Transverse colon (tissue), 3 donors: ENCODE data around the gene LRP1-AS.

Experiments used
- CTCF ChIP-seq, 5 experiments: fragments of 200-600 bp in 3 of 5; fragments of 450-650 bp in 2 of 5; sonication (generic) in 3 of 5; IDR thresholded peaks; 1 replicate in 2 of 5; 2 replicates in 3 of 5; pipeline ENCODE4 v1.5.1; 2016 to 2017; ENCODE audit warnings: antibody characterized with exemption in 5 of 5, inconsistent platforms in 3 of 5, mild to moderate bottlenecking in 2 of 5, moderate library complexity in 1 of 5
- POLR2A ChIP-seq: fragments of 450-650 bp; IDR thresholded peaks from one replicate; pipeline ENCODE4 v1.6.1; 2016; ENCODE audit warnings: antibody characterized with exemption, mild to moderate bottlenecking, moderate library complexity

- TF ChIP-seq CTCF (IDR thresholded peaks at IDR 0.05) (peak in 2 of 5 experiments; percentile 78 to 82), POLR2A (no peak)
These were observed 34.7 kb downstream of the LRP1-AS start for GRCh38 chr12:57112492-57113294.
